OCI-LY7 (cell line): ENCODE measurements around the gene C16orf95. TPM values are rescaled to one million over a fixed set of nuclear protein-coding genes. Genes with fewer than 3 reads are reported as not detected.

Source experiments
- BruUV-seq: library from RNA; stranded (reverse); fragments of 400-500 nt; replicated peaks from 2 replicates; lab custom pipeline; 2021; lab: Mats Ljungman, UMichigan
- CTCF ChIA-PET: fragments of 300-600 bp; sonication (Branson Sonifier 250); formaldehyde crosslinking; loops from one replicate; lab custom pipeline; 2022; ENCODE audit warnings: antibody characterized with exemption; ENCODE audit not compliant: unreplicated experiment; lab: Charles Lee
- POLR2A ChIA-PET: fragments of 300-600 bp; sonication (Branson Sonifier 250); formaldehyde crosslinking; loops from one replicate; lab custom pipeline; 2022; ENCODE audit warnings: antibody characterized with exemption; lab: Charles Lee
- DNase-seq: peaks from one replicate; pipeline ENCODE4 v3.0.0-alpha.2; 2015; ENCODE audit warnings: low spot score
- H2AFZ ChIP-seq: fragments of 200-600 bp; sonication (generic), shearing (Covaris generic); 2 replicates; pipeline ENCODE4 v1.6.1; 2014; ENCODE audit warnings: mild to moderate bottlenecking, antibody characterized with exemption, low read length, moderate library complexity
- H3K27ac ChIP-seq: fragments of 200-600 bp; sonication (generic); 2 replicates; pipeline ENCODE4 v1.5.1; 2014; ENCODE audit warnings: mixed run types, low read depth, mild to moderate bottlenecking, moderate library complexity, low read length, inconsistent platforms; ENCODE audit not compliant: poor library complexity, severe bottlenecking
- H3K36me3 ChIP-seq: fragments of 200-600 bp; sonication (generic); 2 replicates; pipeline ENCODE4 v1.6.1; 2014; ENCODE audit warnings: mild to moderate bottlenecking, antibody characterized with exemption, low read length, moderate library complexity, mixed read lengths; ENCODE audit not compliant: insufficient read depth
- H3K4me1 ChIP-seq: fragments of 200-600 bp; sonication (generic); 2 replicates; pipeline ENCODE4 v1.5.1; 2014; ENCODE audit warnings: mild to moderate bottlenecking, low read length; ENCODE audit not compliant: insufficient read depth, poor library complexity, severe bottlenecking
- H3K4me2 ChIP-seq: fragments of 200-600 bp; sonication (generic); 2 replicates; pipeline ENCODE4 v1.6.1; 2014; ENCODE audit warnings: mild to moderate bottlenecking, low read length
- H3K4me3 ChIP-seq: fragments of 200-600 bp; sonication (generic); 2 replicates; pipeline ENCODE4 v1.5.1; 2014; ENCODE audit warnings: mild to moderate bottlenecking, low read depth, low read length; ENCODE audit not compliant: poor library complexity, severe bottlenecking
- H3K79me2 ChIP-seq: fragments of 200-600 bp; sonication (generic); 2 replicates; pipeline ENCODE4 v1.6.1; 2016; ENCODE audit warnings: low read depth, mild to moderate bottlenecking, low read length, moderate library complexity, mixed read lengths; ENCODE audit not compliant: insufficient read depth
- H3K9me2 ChIP-seq: fragments of 200-600 bp; sonication (generic); 2 replicates; pipeline ENCODE4 v1.6.1; 2016; ENCODE audit warnings: mild to moderate bottlenecking, low read length, mixed read lengths; ENCODE audit not compliant: insufficient read depth
- H3K9me3 ChIP-seq: fragments of 200-600 bp; sonication (generic); 2 replicates; pipeline ENCODE4 v1.6.1; 2014; ENCODE audit warnings: mild to moderate bottlenecking, mixed run types, low read length, mixed read lengths
- H4K20me1 ChIP-seq: fragments of 200-600 bp; sonication (generic); 2 replicates; pipeline ENCODE4 v1.6.1; 2014; ENCODE audit warnings: mild to moderate bottlenecking, antibody characterized with exemption, low read length, moderate library complexity, mixed read lengths; ENCODE audit not compliant: insufficient read depth
- EZH2phosphoT487 ChIP-seq: fragments of 200-600 bp; sonication (generic); IDR thresholded peaks from 2 replicates; pipeline ENCODE4 v1.6.1; 2018; ENCODE audit warnings: low read depth, borderline replicate concordance, mild to moderate bottlenecking, mixed run types, antibody characterized with exemption, low read length, moderate library complexity, mixed read lengths
- intact Hi-C: fragments of 100-400 bp; cut with micrococcal nuclease; formaldehyde crosslinking; loops from one replicate; pipeline ENCODE4 v1.10.0; 2022; ENCODE audit not compliant: unreplicated experiment
- total RNA-seq, 2 experiments: library from RNA; depleted of rRNA in 1 of 2; stranded (reverse); fragments of >200 nt in 1 of 2; shearing (Covaris generic) in 1 of 2; gene quantifications; 2 replicates each; pipeline ENCODE4 v1.2.3, GENCODE V29; 2014 to 2022
- TF ChIP-seq, protein P1 (sequence below): fragments of 200-600 bp; sonication (generic); conservative IDR thresholded peaks from 2 replicates; pipeline ENCODE4 v1.5.1; 2014; ENCODE audit warnings: mild to moderate bottlenecking, antibody characterized with exemption, low read length, moderate library complexity, mixed read lengths

C16orf95 gene
- total RNA-seq, 2 experiments from 2014 or later = 8.5 to 22.1 TPM

GRCh38 chr16:87319997-87320491 lies 2.9 kb upstream of the C16orf95 start:
- CTCF ChIA-PET = no interaction called here
- H2AFZ ChIP-seq = no peak overlapping the region
- no peak overlapping the region for H3K4me3 ChIP-seq
- intact Hi-C loops = loop anchor here (5.0 kb wide), 1 partner anchor 317 kb away; no protein-coding TSS in a partner anchor
- no peak overlapping the region for H3K27ac ChIP-seq
- peaks cover 7% of the 10 kb centered on the region; the same call in 1 of the 2 replicates for H3K36me3 ChIP-seq
- H3K4me1 ChIP-seq = peaks cover 18% of the 10 kb centered on the region
- H3K4me2 ChIP-seq = no peak overlapping the region
- POLR2A ChIA-PET = no interaction called here
- H3K9me3 ChIP-seq = no peaks in the 10 kb centered on the region
- peaks cover 17% of the 10 kb centered on the region for H3K79me2 ChIP-seq
- no peaks in the 10 kb centered on the region for H3K9me2 ChIP-seq
- DNase-seq = no peak
- BruUV-seq = no TSS peak
- H4K20me1 ChIP-seq = no peaks in the 10 kb centered on the region
- no peak for TF ChIP-seq EZH2phosphoT487

GRCh38 chr16:87319011-87319410 lies 1.8 kb upstream of the C16orf95 start:
- peaks cover 17% of the 10 kb centered on the region for H3K79me2 ChIP-seq
- intact Hi-C loops = loop anchor here (5.0 kb wide), 1 partner anchor 318 kb away; no protein-coding TSS in a partner anchor
- no peak overlapping the region for H3K27ac ChIP-seq
- POLR2A ChIA-PET = interaction anchor here (3.5 kb wide), 1 partner anchor 64 kb away, joined by 19 read pairs; the partner anchor contains the start of gene FBXO31
- no TSS peak for BruUV-seq
- no peaks in the 10 kb centered on the region for H3K9me2 ChIP-seq
- DNase-seq = no peak
- peaks cover 13% of the 10 kb centered on the region; the same call in 1 of the 2 replicates for H3K36me3 ChIP-seq
- peaks cover 18% of the 10 kb centered on the region for H3K4me1 ChIP-seq
- H3K9me3 ChIP-seq = no peaks in the 10 kb centered on the region
- peak overlapping the region; percentile 90 for H3K4me3 ChIP-seq
- no peaks in the 10 kb centered on the region for H4K20me1 ChIP-seq
- no peak for TF ChIP-seq EZH2phosphoT487
- TF ChIP-seq, protein P1, sequence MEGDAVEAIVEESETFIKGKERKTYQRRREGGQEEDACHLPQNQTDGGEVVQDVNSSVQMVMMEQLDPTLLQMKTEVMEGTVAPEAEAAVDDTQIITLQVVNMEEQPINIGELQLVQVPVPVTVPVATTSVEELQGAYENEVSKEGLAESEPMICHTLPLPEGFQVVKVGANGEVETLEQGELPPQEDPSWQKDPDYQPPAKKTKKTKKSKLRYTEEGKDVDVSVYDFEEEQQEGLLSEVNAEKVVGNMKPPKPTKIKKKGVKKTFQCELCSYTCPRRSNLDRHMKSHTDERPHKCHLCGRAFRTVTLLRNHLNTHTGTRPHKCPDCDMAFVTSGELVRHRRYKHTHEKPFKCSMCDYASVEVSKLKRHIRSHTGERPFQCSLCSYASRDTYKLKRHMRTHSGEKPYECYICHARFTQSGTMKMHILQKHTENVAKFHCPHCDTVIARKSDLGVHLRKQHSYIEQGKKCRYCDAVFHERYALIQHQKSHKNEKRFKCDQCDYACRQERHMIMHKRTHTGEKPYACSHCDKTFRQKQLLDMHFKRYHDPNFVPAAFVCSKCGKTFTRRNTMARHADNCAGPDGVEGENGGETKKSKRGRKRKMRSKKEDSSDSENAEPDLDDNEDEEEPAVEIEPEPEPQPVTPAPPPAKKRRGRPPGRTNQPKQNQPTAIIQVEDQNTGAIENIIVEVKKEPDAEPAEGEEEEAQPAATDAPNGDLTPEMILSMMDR = no peak
- H2AFZ ChIP-seq = no peak overlapping the region
- CTCF ChIA-PET = no interaction called here
- H3K4me2 ChIP-seq = peak overlapping the region; percentile 98

GRCh38 chr16:87317750-87318644 lies 805 bp upstream of the C16orf95 start:
- Histone ChIP-seq H3K4me2 (peak overlapping the region; percentile 98), H3K4me1 (peaks cover 18% of the 10 kb centered on the region), H2AFZ (peak overlapping the region; percentile 72; the same call in 1 of the 2 replicates), H4K20me1 (no peaks in the 10 kb centered on the region), H3K79me2 (peaks cover 17% of the 10 kb centered on the region), H3K4me3 (peak overlapping the region; percentile 90), H3K36me3 (peaks cover 13% of the 10 kb centered on the region; the same call in 1 of the 2 replicates), H3K27ac (peak overlapping the region; percentile 89), H3K9me2 (no peaks in the 10 kb centered on the region), H3K9me3 (no peaks in the 10 kb centered on the region)
- CTCF ChIA-PET = no interaction called here
- no peak for TF ChIP-seq EZH2phosphoT487
- TF ChIP-seq, protein P1 = no peak
- BruUV-seq = TSS peak; percentile 88
- peak; percentile 63 for DNase-seq
- intact Hi-C loops = loop anchor here (1.0 to 5.0 kb wide), 3 partner anchors 65 to 319 kb away; partner anchors contain the start of gene FBXO31
- POLR2A ChIA-PET = interaction anchor here (0.6 to 3.5 kb wide), 6 partner anchors 8 to 381 kb away, joined by 3 to 19 read pairs (median 3); partner anchors contain the start of gene FBXO31
